Measurements from ENCODE around the gene ZNF407.

The ZNF407 gene

GRCh38 chr18:74715306-74715705 lies 117.6 kb downstream of the ZNF407 start:
- TF ChIP-seq CTCF (IDR thresholded peaks at IDR 0.05; ENCODE audit: low read depth, low read length, poor library complexity, severe bottlenecking) (no peak), EZH2phosphoT487 (IDR thresholded peaks at IDR 0.05; ENCODE audit: borderline replicate concordance, low read length) (no peak)

GRCh38 chr18:74715865-74716712 lies 118.4 kb downstream of the ZNF407 start:
- peaks cover 5% of the 10 kb centered on the region; the same call in 1 of the 2 replicates for H3K9me3 ChIP-seq (ENCODE audit: control insufficient read depth, insufficient read depth, low read length)
- no peak overlapping the region for H3K27ac ChIP-seq (ENCODE audit: low read depth, low read length)
- TF ChIP-seq CTCF (IDR thresholded peaks at IDR 0.05; ENCODE audit: low read depth, low read length, poor library complexity, severe bottlenecking) (no peak), EZH2phosphoT487 (IDR thresholded peaks at IDR 0.05; ENCODE audit: borderline replicate concordance, low read length) (no peak)
- no peaks in the 10 kb centered on the region for H3F3A ChIP-seq (ENCODE audit: control insufficient read depth, insufficient read depth)
- H3K4me1 ChIP-seq (ENCODE audit: control insufficient read depth, low read length): peaks cover 16% of the 10 kb centered on the region
- no peaks in the 10 kb centered on the region for H3K79me2 ChIP-seq (ENCODE audit: control insufficient read depth, low read length)
- H3K9me2 ChIP-seq (replicated peaks; ENCODE audit: control insufficient read depth, low read length): no peaks in the 10 kb centered on the region
- no peak overlapping the region for H3K4me2 ChIP-seq (ENCODE audit: low read length)
- H3K36me3 ChIP-seq (ENCODE audit: control insufficient read depth, low read length): peaks cover 7% of the 10 kb centered on the region
- no peaks in the 10 kb centered on the region for H3K27me3 ChIP-seq (ENCODE audit: control insufficient read depth, low read length)
- no peaks in the 10 kb centered on the region for H4K20me1 ChIP-seq (ENCODE audit: control insufficient read depth, insufficient read depth, low read depth, low read length)
- H3K4me3 ChIP-seq (ENCODE audit: low read length): no peak overlapping the region

More at GRCh38 chr18:74715306-74715705, 117.6 kb downstream of the ZNF407 start:
- Histone ChIP-seq H3K9me2 (replicated peaks; ENCODE audit: control insufficient read depth, low read length) (no peaks in the 10 kb centered on the region), H3K79me2 (ENCODE audit: control insufficient read depth, low read length) (no peaks in the 10 kb centered on the region), H3K27me3 (ENCODE audit: control insufficient read depth, low read length) (no peaks in the 10 kb centered on the region), H3K4me2 (ENCODE audit: low read length) (no peak overlapping the region), H3K4me3 (ENCODE audit: low read length) (no peak overlapping the region), H3K27ac (ENCODE audit: low read depth, low read length) (no peak overlapping the region), H3K9me3 (ENCODE audit: control insufficient read depth, insufficient read depth, low read length) (peaks cover 5% of the 10 kb centered on the region; the same call in 1 of the 2 replicates), H3K36me3 (ENCODE audit: control insufficient read depth, low read length) (peaks cover 4% of the 10 kb centered on the region), H4K20me1 (ENCODE audit: control insufficient read depth, insufficient read depth, low read depth, low read length) (no peaks in the 10 kb centered on the region), H3F3A (ENCODE audit: control insufficient read depth, insufficient read depth) (no peaks in the 10 kb centered on the region), H3K4me1 (ENCODE audit: control insufficient read depth, low read length) (peaks cover 8% of the 10 kb centered on the region)

GRCh38 chr18:74718312-74718711 lies 120.6 kb downstream of the ZNF407 start:
- H3K4me2 ChIP-seq (ENCODE audit: low read length): no peak overlapping the region
- no peak for TF ChIP-seq EZH2phosphoT487 (IDR thresholded peaks at IDR 0.05; ENCODE audit: borderline replicate concordance, low read length)
- TF ChIP-seq CTCF (IDR thresholded peaks at IDR 0.05; ENCODE audit: low read depth, low read length, poor library complexity, severe bottlenecking): no peak

More at GRCh38 chr18:74718312-74718711, 120.6 kb downstream of the ZNF407 start:
- H3K36me3 ChIP-seq (ENCODE audit: control insufficient read depth, low read length): peaks cover 7% of the 10 kb centered on the region
- no peaks in the 10 kb centered on the region for H3F3A ChIP-seq (ENCODE audit: control insufficient read depth, insufficient read depth)
- peaks cover 5% of the 10 kb centered on the region; the same call in 1 of the 2 replicates for H3K9me3 ChIP-seq (ENCODE audit: control insufficient read depth, insufficient read depth, low read length)
- no peaks in the 10 kb centered on the region for H3K79me2 ChIP-seq (ENCODE audit: control insufficient read depth, low read length)
- no peaks in the 10 kb centered on the region for H3K27me3 ChIP-seq (ENCODE audit: control insufficient read depth, low read length)
- H3K9me2 ChIP-seq (replicated peaks; ENCODE audit: control insufficient read depth, low read length): no peaks in the 10 kb centered on the region
- no peak overlapping the region for H3K4me3 ChIP-seq (ENCODE audit: low read length)
- no peak overlapping the region for H3K27ac ChIP-seq (ENCODE audit: low read depth, low read length)
- peaks cover 37% of the 10 kb centered on the region for H3K4me1 ChIP-seq (ENCODE audit: control insufficient read depth, low read length)
- no peaks in the 10 kb centered on the region for H4K20me1 ChIP-seq (ENCODE audit: control insufficient read depth, insufficient read depth, low read depth, low read length)
